ENCODE data around the gene R3HCC1L.

R3HCC1L gene

GRCh38 chr10:98168147-98168546 lies 33.7 kb downstream of the R3HCC1L start:
- ChIA-PET CTCF (interaction anchor here (0.9 to 6.9 kb wide), 2 partner anchors 141 to 421 kb away, joined by 4 to 105 read pairs; no protein-coding TSS in a partner anchor), POLR2A (no interaction called here)
- H3K9me3 ChIP-seq (ENCODE audit: control insufficient read depth, insufficient read depth, low read depth, low read length): no peaks in the 10 kb centered on the region
- no peak overlapping the region for H3K4me3 ChIP-seq (ENCODE audit: low read depth, low read length)
- no peak for TF ChIP-seq ZXDB (tag by site-specific recombination; IDR thresholded peaks at IDR 0.05)
- no peak for TF ChIP-seq ZBTB17 (tag by site-specific recombination; IDR thresholded peaks at IDR 0.05)
- no peak for TF ChIP-seq ZNF324 (tag by site-specific recombination; IDR thresholded peaks at IDR 0.05)
- no peak for TF ChIP-seq SALL2 (tag by site-specific recombination; IDR thresholded peaks at IDR 0.05; ENCODE audit: borderline replicate concordance)
- no peak for TF ChIP-seq PRDM6 (tag by site-specific recombination; IDR thresholded peaks at IDR 0.05)
- TF ChIP-seq ZNF37A (tag by site-specific recombination; IDR thresholded peaks at IDR 0.05): no peak
- no peak for TF ChIP-seq ZNF660 (tag by site-specific recombination; IDR thresholded peaks at IDR 0.05)
- no peak for TF ChIP-seq ZNF658 (tag by site-specific recombination; IDR thresholded peaks at IDR 0.05)
- no peak for TF ChIP-seq BCL11A (tag by site-specific recombination; IDR thresholded peaks at IDR 0.05; ENCODE audit: low read depth)
- no peak for TF ChIP-seq ZNF121 (tag by site-specific recombination; IDR thresholded peaks at IDR 0.05)
- TF ChIP-seq ZNF23 (tag by site-specific recombination; IDR thresholded peaks at IDR 0.05; ENCODE audit: borderline replicate concordance): no peak
- TF ChIP-seq GFI1B (tag by site-specific recombination; IDR thresholded peaks at IDR 0.05): no peak
- TF ChIP-seq ZIC2 (tag by site-specific recombination; IDR thresholded peaks at IDR 0.05): no peak
- no peak overlapping the region for H3K27ac ChIP-seq (ENCODE audit: extremely low read depth, low read depth, low read length)
- peaks cover 10 to 27% of the 10 kb centered on the region in 2 experiments for H3K36me3 ChIP-seq (ENCODE audit: control insufficient read depth in 2 of 2, insufficient read depth in 1 of 2, low read length in 2 of 2)
- 0 out of 2 replicates have a peak, but pooled peaks cover 3% of the 10 kb centered on the region for H3K4me1 ChIP-seq (ENCODE audit: control insufficient read depth, insufficient read depth, low read length)

DNA sequence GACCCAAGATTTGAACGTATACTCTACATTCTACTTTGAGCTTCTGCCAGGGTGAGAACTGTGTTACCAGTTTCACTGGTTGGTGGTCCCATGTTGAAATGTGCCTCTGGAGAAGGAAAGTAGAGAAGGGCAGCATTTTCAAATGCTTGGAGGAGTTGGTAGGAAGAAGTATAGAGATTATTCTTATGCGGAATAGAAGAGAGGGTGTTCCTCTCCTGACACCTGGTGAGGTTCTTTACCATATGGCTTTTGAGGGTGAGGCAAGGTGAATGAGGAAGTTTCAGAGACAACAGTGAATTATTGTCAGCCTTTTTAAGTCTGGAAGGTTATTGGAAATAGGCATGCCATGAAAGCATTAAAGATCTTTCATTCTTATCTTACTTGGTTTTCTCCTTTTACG lies 34.3 kb downstream of the R3HCC1L start:
- Histone ChIP-seq H3K27ac (ENCODE audit: extremely low read depth, low read depth, low read length) (no peak overlapping the region), H3K4me3 (ENCODE audit: low read depth, low read length) (no peak overlapping the region), H3K36me3 (ENCODE audit: control insufficient read depth in 2 of 2, insufficient read depth in 1 of 2, low read length in 2 of 2) (peaks cover 7 to 28% of the 10 kb centered on the region in 2 experiments), H3K4me1 (ENCODE audit: control insufficient read depth, insufficient read depth, low read length) (0 out of 2 replicates have a peak, but pooled peaks cover 3% of the 10 kb centered on the region), H3K9me3 (ENCODE audit: control insufficient read depth, insufficient read depth, low read depth, low read length) (no peaks in the 10 kb centered on the region)
- TF ChIP-seq, protein P1, sequence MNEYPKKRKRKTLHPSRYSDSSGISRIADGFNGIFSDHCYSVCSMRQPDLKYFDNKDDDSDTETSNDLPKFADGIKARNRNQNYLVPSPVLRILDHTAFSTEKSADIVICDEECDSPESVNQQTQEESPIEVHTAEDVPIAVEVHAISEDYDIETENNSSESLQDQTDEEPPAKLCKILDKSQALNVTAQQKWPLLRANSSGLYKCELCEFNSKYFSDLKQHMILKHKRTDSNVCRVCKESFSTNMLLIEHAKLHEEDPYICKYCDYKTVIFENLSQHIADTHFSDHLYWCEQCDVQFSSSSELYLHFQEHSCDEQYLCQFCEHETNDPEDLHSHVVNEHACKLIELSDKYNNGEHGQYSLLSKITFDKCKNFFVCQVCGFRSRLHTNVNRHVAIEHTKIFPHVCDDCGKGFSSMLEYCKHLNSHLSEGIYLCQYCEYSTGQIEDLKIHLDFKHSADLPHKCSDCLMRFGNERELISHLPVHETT (tag by site-specific recombination; IDR thresholded peaks at IDR 0.05): no peak
- TF ChIP-seq ZNF184 (tag by site-specific recombination; IDR thresholded peaks at IDR 0.05) (no peak), HOXC10 (CRISPR knock-in tag; IDR thresholded peaks at IDR 0.05) (no peak), KLF8 (tag by site-specific recombination; IDR thresholded peaks at IDR 0.05) (no peak), ZFHX2 (tag by site-specific recombination; conservative IDR thresholded peaks at IDR 0.05) (no peak), ZNF350 (tag by site-specific recombination; IDR thresholded peaks at IDR 0.05) (no peak), PBX3 (CRISPR knock-in tag; IDR thresholded peaks at IDR 0.05) (no peak), REST (tag by site-specific recombination; IDR thresholded peaks at IDR 0.05) (no peak), ZNF416 (tag by site-specific recombination; IDR thresholded peaks at IDR 0.05) (no peak), ZNF561 (tag by site-specific recombination; IDR thresholded peaks at IDR 0.05; ENCODE audit: borderline replicate concordance) (no peak)
- CTCF ChIA-PET: interaction anchor here (0.7 to 6.9 kb wide), 4 partner anchors 11 to 159 kb away, joined by 3 to 105 read pairs (median 8); no protein-coding TSS in a partner anchor
- POLR2A ChIA-PET: no interaction called here

All from HEK293 (cell line).